Hematopoietic multipotent progenitor cell (in vitro differentiated cells): Measurements from ENCODE around the gene FHL2. TPM values are rescaled to one million over a fixed set of nuclear protein-coding genes. Genes with fewer than 3 reads are reported as not detected.

ENCODE experiments used
- DNase-seq, 3 donors: peaks; one replicate each; pipeline ENCODE4 v3.0.0-alpha.2; 2011 to 2015; ENCODE audit warnings: low read depth in 2 of 3, low spot score in 2 of 3
- total RNA-seq: library from RNA; depleted of rRNA; stranded (reverse); fragments of >200 nt; gene quantifications from one replicate; pipeline ENCODE4 v1.2.3, GENCODE V29; 2012

The FHL2 gene
- total RNA-seq, 1 donor = 31.8 TPM

DNA sequence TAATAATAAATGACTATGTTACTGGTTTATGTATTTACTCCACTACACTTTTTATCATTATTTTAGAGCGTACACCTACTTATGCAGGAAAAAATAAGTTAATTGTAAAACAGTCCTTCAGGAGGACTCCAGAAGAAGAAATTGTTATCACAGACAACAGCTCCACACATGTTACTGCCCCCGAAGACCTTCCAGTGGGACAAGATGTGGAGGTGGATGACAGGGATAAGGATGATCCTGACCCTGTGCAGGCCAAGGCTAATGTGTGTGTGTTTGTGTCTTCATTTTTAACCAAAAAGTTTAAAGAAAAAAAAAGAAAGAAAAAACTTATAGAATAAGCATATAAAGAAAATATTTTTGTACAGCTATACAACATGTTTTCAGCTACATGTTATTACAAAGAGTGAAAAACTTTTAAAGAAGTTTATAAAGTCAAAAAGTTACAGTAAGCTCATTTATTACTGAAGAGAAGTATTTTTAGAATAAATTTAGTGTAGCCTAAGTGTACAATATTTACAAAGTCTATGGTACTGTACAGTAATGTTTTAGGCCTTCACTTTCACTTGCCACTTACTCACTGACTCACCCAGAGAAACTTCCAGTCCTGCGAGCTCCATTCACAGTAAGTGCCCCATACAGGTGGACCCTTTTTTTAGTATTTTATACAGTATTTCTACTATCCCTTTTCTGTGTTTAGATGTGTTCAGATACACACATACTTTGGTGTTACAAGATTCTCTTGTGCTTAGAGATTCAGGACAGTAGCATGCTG, 76.8 kb downstream of the FHL2 start:
- DNase-seq = no peak

DNA sequence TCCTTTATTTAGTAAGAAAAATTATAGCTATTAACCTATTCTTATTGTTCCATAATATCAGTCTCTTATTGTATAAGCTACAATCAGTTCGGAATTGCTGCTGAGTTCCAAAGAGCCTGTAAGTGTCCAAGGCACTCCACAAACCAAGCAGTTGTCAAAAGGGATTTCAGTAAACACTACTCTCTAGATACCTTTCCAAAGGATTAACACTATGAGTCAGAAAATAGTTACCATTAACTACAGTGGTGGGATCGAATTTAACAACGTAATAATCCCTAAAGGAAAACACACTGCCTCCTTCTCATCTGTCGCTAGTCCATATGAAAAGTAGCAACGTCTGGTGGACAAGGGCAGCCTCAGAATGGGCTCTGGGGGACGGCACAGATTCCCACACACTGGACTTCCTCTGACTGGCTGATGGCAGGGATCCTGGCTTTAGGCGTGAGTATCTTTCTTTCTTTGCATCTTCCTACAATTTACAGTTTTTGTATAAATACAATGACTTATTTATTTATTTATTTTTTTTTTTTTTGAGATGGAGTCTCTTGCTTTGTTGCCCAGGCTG, 78.1 kb downstream of the FHL2 start:
- DNase-seq = no peak

DNA sequence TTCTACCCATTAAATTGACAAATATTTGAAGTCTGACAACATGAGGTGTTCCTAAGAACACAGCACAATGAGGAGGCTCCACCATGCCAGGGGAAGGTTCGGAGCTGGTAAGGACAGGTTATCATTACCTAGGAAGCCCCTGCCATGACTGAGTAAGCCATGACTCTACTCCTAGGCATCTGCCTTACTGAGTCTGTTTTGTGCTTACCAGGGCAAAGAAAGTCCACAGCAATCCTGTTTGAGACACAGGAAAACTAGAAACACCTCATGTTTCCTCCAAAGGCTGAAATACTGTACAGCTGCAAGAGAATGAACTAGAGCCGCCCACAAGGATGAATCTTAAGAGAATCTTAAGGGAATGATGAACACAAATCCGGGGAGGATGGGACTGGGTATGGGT, 80.9 kb downstream of the FHL2 start:
- no peak for DNase-seq

DNA sequence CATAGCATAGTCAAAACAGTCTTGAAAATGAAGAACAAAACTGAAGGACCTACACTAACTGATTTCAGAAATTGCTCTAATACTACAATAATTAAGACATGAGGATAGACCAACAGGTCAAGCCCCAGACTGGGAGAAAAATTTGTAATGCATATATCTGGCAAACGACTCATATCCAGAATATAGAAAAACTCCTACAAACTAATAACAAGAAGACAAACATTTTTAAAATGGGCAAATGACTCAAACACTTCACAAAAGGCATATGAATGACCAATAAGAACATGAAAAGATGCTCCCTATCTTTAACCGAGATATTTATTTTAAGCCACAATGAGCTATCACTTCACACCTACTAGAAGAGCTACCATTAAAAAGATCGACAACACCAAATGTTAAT, 83.5 kb downstream of the FHL2 start:
- no peak for DNase-seq

DNA sequence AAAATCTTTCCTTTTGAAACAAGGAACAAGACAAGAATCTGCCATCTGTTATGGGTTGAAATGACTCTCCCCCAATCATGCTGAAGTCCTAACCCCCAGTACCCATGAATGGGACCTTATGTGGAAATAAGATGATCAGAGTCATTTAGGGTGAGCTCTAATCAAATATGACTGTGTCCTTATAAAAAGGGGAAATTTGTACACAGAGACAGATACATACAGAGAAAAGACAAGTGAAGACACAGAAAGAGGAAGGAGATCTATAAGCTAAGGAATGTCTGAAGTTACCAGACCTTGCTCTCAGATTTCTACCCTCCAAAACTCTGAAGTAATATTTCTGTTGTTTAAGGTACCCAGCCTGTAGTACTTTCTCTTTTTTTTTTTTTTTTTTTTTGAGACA, 85.0 kb downstream of the FHL2 start:
- DNase-seq = no peak

Other genes starting within 250 kb of the FHL2 start
- gene GPR45, start 157.3 kb downstream of the FHL2 start, total RNA-seq = not detected
- 114 TPM for gene TGFBRAP1, start 69.3 kb downstream of the FHL2 start, total RNA-seq
- 3.8 TPM for gene C2orf49, start 61.5 kb downstream of the FHL2 start, total RNA-seq